CD4-positive, alpha-beta T cell treated with Interleukin-17A for 1 hour (primary cell): Measurements from ENCODE around the gene XPO1.
"Not testable (repeated sequence)": the region's sequence is repeated elsewhere in the genome, so short reads cannot be mapped to it uniquely, and the experiment has no call there.

Source experiments
- DNase-seq: peaks from one replicate; pipeline ENCODE4 v3.0.0-alpha.2; 2020

Gene XPO1

GRCh38 chr2:61465045-61465444 lies 73.1 kb downstream of the XPO1 start:
- DNase-seq: no peak

- DNase-seq: no peak
Observed at GRCh38 chr2:61463769-61464475, 74.2 kb downstream of the XPO1 start.

GRCh38 chr2:61461404-61461803 lies 76.8 kb downstream of the XPO1 start:
- no peak for DNase-seq

- no peak for DNase-seq
Observed at GRCh38 chr2:61460163-61460562, 78.0 kb downstream of the XPO1 start.

- no peak for DNase-seq
Observed at GRCh38 chr2:61456746-61457420, 81.3 kb downstream of the XPO1 start.

- DNase-seq: no peak
Observed at GRCh38 chr2:61456070-61456745, 81.9 kb downstream of the XPO1 start.

GRCh38 chr2:61454972-61455371 lies 83.2 kb downstream of the XPO1 start:
- DNase-seq: not testable (repeated sequence)

GRCh38 chr2:61454383-61454782 lies 83.8 kb downstream of the XPO1 start:
- no peak for DNase-seq

GRCh38 chr2:61452392-61452791 lies 85.8 kb downstream of the XPO1 start:
- no peak for DNase-seq

GRCh38 chr2:61451178-61451577 lies 87.0 kb downstream of the XPO1 start:
- DNase-seq: no peak

GRCh38 chr2:61450144-61450543 lies 88.0 kb downstream of the XPO1 start:
- peak; percentile 31 for DNase-seq

GRCh38 chr2:61448229-61448628 lies 89.9 kb downstream of the XPO1 start:
- no peak for DNase-seq

- not testable (repeated sequence) for DNase-seq
Observed at GRCh38 chr2:61446971-61447370, 91.2 kb downstream of the XPO1 start.

- no peak for DNase-seq
Observed at GRCh38 chr2:61443342-61444041, 94.7 kb downstream of the XPO1 start.

GRCh38 chr2:61439241-61440002 lies 98.7 kb downstream of the XPO1 start:
- DNase-seq: no peak

- DNase-seq: no peak
Observed at GRCh38 chr2:61438670-61439069, 99.5 kb downstream of the XPO1 start.

GRCh38 chr2:61437170-61437569 lies 101.0 kb downstream of the XPO1 start:
- no peak for DNase-seq

GRCh38 chr2:61436092-61436491 lies 102.1 kb downstream of the XPO1 start:
- no peak for DNase-seq

GRCh38 chr2:61435291-61435690 lies 102.9 kb downstream of the XPO1 start:
- no peak for DNase-seq

- DNase-seq: no peak
Observed at GRCh38 chr2:61434314-61434713, 103.8 kb downstream of the XPO1 start.

- no peak for DNase-seq
Observed at GRCh38 chr2:61433606-61434005, 104.5 kb downstream of the XPO1 start.

- no peak for DNase-seq
Observed at GRCh38 chr2:61432990-61433389, 105.2 kb downstream of the XPO1 start.

GRCh38 chr2:61431345-61431744 lies 106.8 kb downstream of the XPO1 start:
- no peak for DNase-seq
